Measurements from ENCODE around the gene SMARCD2. TPM values are rescaled to one million over a fixed set of nuclear protein-coding genes. Genes with fewer than 3 reads are reported as not detected.
"Not testable (repeated sequence)": the region's sequence is repeated elsewhere in the genome, so short reads cannot be mapped to it uniquely, and the experiment has no call there.

The SMARCD2 gene
- polyA plus RNA-seq, 1 experiment, result 80.0 TPM

DNA sequence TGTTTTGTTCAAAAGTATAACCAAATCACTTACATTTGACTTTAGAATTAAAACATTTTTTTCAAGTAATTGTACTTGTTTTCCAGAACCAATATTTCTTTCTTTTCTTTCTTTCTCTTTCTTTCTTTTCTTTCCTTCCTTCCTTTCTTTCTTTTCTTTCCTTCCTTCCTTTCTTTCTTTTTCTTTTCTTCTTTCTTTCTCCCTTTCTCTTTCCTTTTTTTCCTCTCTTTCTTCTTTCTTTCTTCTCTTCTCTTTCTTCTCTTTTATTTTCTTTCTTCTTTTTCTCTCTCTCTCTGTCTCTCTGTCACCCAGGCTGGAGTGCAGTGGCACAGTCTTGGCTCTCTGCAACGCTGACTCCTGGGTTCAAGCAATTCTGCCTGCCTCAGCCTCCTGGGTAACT lies 41.7 kb downstream of the SMARCD2 start:
- H3K4me3 ChIP-seq (ENCODE audit: low read depth, low read length), result no peak overlapping the region
- no peaks in the 10 kb centered on the region for H3K27me3 ChIP-seq (ENCODE audit: control insufficient read depth, insufficient read depth, low read length)
- peaks cover 18% of the 10 kb centered on the region for H3K36me3 ChIP-seq (ENCODE audit: control insufficient read depth, insufficient read depth, low read length)
- DNase-seq (ENCODE audit: low read depth), result no peak
- TF ChIP-seq, protein P1, sequence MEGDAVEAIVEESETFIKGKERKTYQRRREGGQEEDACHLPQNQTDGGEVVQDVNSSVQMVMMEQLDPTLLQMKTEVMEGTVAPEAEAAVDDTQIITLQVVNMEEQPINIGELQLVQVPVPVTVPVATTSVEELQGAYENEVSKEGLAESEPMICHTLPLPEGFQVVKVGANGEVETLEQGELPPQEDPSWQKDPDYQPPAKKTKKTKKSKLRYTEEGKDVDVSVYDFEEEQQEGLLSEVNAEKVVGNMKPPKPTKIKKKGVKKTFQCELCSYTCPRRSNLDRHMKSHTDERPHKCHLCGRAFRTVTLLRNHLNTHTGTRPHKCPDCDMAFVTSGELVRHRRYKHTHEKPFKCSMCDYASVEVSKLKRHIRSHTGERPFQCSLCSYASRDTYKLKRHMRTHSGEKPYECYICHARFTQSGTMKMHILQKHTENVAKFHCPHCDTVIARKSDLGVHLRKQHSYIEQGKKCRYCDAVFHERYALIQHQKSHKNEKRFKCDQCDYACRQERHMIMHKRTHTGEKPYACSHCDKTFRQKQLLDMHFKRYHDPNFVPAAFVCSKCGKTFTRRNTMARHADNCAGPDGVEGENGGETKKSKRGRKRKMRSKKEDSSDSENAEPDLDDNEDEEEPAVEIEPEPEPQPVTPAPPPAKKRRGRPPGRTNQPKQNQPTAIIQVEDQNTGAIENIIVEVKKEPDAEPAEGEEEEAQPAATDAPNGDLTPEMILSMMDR (IDR thresholded peaks at IDR 0.05; ENCODE audit: insufficient read depth, low read depth, low read length), result no peak
- POLR2A ChIA-PET, result no interaction called here
- CTCF ChIA-PET, result no interaction called here

DNA sequence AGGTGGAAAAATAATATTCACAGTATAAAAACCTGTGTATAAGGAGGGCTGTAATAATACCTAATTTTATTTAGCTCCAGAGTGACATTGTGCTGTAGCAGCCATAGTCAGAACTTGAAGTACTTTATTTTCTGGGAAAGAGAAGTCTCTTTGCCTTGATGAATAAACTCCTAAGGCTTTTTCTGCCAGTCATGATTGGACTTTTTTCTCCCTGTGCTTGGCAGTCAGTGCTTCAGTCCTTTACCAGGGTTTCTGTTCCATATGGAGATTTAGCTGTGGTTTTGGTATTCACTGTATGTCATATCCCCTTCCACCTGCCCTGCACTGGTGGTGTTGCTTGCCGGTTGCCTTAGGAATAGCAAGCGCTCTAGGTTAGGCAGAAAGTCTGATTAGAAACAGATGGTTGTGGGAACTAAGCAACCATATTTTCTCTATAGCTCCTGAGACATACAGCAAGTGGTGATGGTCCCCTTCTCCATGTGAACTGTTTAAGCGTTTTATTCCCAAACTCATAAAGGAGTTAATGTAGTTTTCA lies 43.8 kb downstream of the SMARCD2 start:
- TF ChIP-seq, protein P1 (IDR thresholded peaks at IDR 0.05; ENCODE audit: insufficient read depth, low read depth, low read length), result no peak
- Histone ChIP-seq H3K36me3 (ENCODE audit: control insufficient read depth, insufficient read depth, low read length) (peaks cover 24% of the 10 kb centered on the region), H3K4me3 (ENCODE audit: low read depth, low read length) (no peak overlapping the region), H3K27me3 (ENCODE audit: control insufficient read depth, insufficient read depth, low read length) (no peaks in the 10 kb centered on the region)
- ChIA-PET POLR2A (no interaction called here), CTCF (no interaction called here)
- DNase-seq (ENCODE audit: low read depth), result no peak

DNA sequence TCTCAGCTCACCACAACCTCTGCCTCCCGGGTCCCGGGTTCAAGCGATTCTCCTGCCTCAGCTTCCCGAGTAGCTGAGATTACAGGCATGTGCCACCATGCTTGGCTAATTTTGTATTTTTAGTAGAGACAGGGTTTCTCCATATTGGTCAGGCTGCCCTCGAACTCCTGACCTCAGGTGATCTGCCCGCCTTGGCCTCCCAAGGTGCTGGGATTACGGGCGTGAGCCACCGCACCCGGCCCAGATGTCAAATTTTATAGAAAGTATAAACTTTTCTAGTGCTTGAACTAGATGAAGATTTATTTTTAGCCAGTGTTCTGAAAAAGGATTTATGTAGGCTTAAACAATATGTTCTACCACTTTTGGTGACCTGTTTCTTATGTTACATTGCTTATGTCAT lies 46.1 kb downstream of the SMARCD2 start:
- CTCF ChIA-PET; DNase-seq (ENCODE audit: low read depth); H3K4me3 ChIP-seq (ENCODE audit: low read depth, low read length); H3K27me3 ChIP-seq (ENCODE audit: control insufficient read depth, insufficient read depth, low read length): not testable (repeated sequence)
- POLR2A ChIA-PET, result interaction anchor here (0.5 kb wide), 1 partner anchor 15 kb away, joined by 3 read pairs; no protein-coding TSS in a partner anchor
- H3K36me3 ChIP-seq (ENCODE audit: control insufficient read depth, insufficient read depth, low read length), result peaks cover 27% of the 10 kb centered on the region

DNA sequence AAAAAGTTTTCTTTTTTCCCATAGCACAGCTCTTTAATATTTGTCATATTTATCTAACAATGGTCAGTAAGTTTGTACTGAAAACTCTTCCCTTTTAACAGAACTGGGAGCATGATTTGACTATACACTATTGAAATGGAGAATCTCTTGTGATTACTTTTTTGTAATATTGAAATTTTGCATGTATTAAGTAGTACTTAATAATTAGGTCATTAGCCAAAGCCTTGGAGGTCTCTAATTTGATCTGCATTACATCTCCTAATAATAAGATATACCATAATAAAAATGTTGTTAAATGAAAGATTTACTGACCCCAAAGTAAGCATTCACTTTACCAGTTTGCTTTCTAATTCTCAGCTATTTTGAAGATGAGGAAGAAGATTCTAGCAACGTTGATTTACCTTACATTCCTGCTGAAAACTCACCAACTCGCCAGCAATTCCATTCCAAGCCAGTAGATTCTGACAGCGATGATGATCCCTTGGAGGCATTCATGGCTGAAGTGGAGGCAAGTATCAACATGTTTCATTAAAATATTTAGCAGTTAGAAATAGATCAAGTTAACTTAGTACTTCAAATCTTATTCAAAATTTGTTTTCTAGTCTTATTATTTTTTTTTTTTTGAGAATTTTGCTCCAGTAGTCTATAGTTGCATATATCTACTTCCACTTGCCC lies 50.3 kb downstream of the SMARCD2 start:
- Histone ChIP-seq H3K27me3 (ENCODE audit: control insufficient read depth, insufficient read depth, low read length) (no peaks in the 10 kb centered on the region), H3K36me3 (ENCODE audit: control insufficient read depth, insufficient read depth, low read length) (peaks cover 16% of the 10 kb centered on the region), H3K4me3 (ENCODE audit: low read depth, low read length) (no peak overlapping the region)
- no peak for DNase-seq (ENCODE audit: low read depth)
- TF ChIP-seq, protein P1 (IDR thresholded peaks at IDR 0.05; ENCODE audit: insufficient read depth, low read depth, low read length), result no peak
- ChIA-PET CTCF (no interaction called here), POLR2A (no interaction called here)

DNA sequence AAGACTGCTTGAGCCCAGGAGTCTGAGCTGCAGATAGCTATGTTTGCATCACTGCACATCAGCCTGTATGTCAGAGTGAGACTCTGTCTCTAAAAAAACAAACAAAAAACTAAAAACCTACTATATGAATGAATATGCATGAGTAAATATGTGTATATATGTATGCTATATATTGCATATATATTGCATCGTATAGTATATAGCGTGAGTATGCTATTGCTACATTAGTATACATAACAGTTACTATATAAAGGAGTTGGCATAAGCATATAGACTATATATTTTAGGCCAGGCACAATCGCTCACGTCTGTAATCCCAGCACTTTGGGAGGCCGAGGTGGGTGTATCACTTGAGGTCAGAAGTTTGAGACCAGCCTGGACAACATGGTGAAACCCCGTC lies 52.4 kb downstream of the SMARCD2 start:
- ChIA-PET POLR2A (no interaction called here), CTCF (interaction anchor here (1.0 to 2.3 kb wide), 3 partner anchors 10 to 31 kb away, joined by 3 to 7 read pairs (median 6); no protein-coding TSS in a partner anchor)
- Histone ChIP-seq H3K4me3 (ENCODE audit: low read depth, low read length) (no peak overlapping the region), H3K36me3 (ENCODE audit: control insufficient read depth, insufficient read depth, low read length) (peaks cover 14% of the 10 kb centered on the region), H3K27me3 (ENCODE audit: control insufficient read depth, insufficient read depth, low read length) (no peaks in the 10 kb centered on the region)
- TF ChIP-seq, protein P1 (IDR thresholded peaks at IDR 0.05; ENCODE audit: insufficient read depth, low read depth, low read length), result no peak
- DNase-seq (ENCODE audit: low read depth), result no peak

Data from BJ (cell line).